Thymus (tissue), 14 donors: ENCODE data around the gene CXorf49B. TPM values are rescaled to one million over a fixed set of nuclear protein-coding genes. Genes with fewer than 3 reads are reported as not detected.
"Not testable (repeated sequence)": the region's sequence is repeated elsewhere in the genome, so short reads cannot be mapped to it uniquely, and the experiment has no call there.

Experiments used
- DNase-seq, 9 donors: peaks; one replicate each; pipeline ENCODE4 v3.0.0-alpha.2; 2013; ENCODE audit warnings: low spot score in 9 of 9, low read depth in 6 of 9, missing footprints in 1 of 9
- H3K27ac ChIP-seq, 2 donors: one replicate each; pipeline ENCODE4 v1.5.1; 2013; ENCODE audit warnings: control low read depth in 1 of 2, low read depth in 1 of 2, low read length in 1 of 2, mild to moderate bottlenecking in 1 of 2, moderate library complexity in 1 of 2
- H3K27me3 ChIP-seq, 2 donors: one replicate each; pipeline ENCODE4 v1.5.1; 2013; ENCODE audit warnings: low read length in 1 of 2; ENCODE audit not compliant: control insufficient read depth in 2 of 2, insufficient read depth in 1 of 2
- H3K36me3 ChIP-seq, 2 donors: one replicate each; pipeline ENCODE4 v1.5.1; 2013; ENCODE audit warnings: low read length in 1 of 2, mild to moderate bottlenecking in 1 of 2, moderate library complexity in 1 of 2; ENCODE audit not compliant: control insufficient read depth in 2 of 2, insufficient read depth in 2 of 2
- H3K4me1 ChIP-seq, 2 donors: one replicate each; pipeline ENCODE4 v1.5.1; 2013; ENCODE audit warnings: low read length in 2 of 2; ENCODE audit not compliant: control insufficient read depth in 2 of 2, insufficient read depth in 2 of 2
- H3K4me3 ChIP-seq, 2 donors: one replicate each; pipeline ENCODE4 v1.5.1; 2013; ENCODE audit warnings: low read length in 2 of 2, control low read depth in 1 of 2, mild to moderate bottlenecking in 1 of 2
- H3K9me3 ChIP-seq, 2 donors: one replicate each; pipeline ENCODE4 v1.5.1; 2013; ENCODE audit warnings: low read length in 1 of 2, mild to moderate bottlenecking in 1 of 2; ENCODE audit not compliant: control insufficient read depth in 2 of 2, insufficient read depth in 1 of 2
- WGBS: extraction: QIAGEN DNeasy Blood & Tissue Kit; methylation state at CpG from one replicate; pipeline ENCODE4 v1.1.7; 2013; 5-methylcytosine and 5-hydroxymethylcytosine counted together
- long read RNA-seq, 10 donors: transcript quantifications; one replicate each; lab custom pipeline, GENCODE V29; 2026
- polyA plus RNA-seq: library from polyadenylated mRNA; stranded (reverse); fragments of 200-250 nt; gene quantifications from one replicate; pipeline ENCODE4 v1.2.3, GENCODE V29; 2013
- total RNA-seq: library from RNA; stranded (reverse); fragments of 120-200 nt; gene quantifications from one replicate; pipeline ENCODE4 v1.2.4, GENCODE V29; 2013
- donor health status: healthy.

The CXorf49B gene
- total RNA-seq (2.2 TPM), polyA plus RNA-seq (0.52 TPM)
- long read RNA-seq, donor 1: 0 reads
- long read RNA-seq, donor 2, partial matches to known transcripts: 0 of 4 reads
- long read RNA-seq, donor 2, other reads (novel, unspliced or antisense): 0 of 4 reads
- long read RNA-seq, donor 3, transcript CXorf49B-201 (5 exons, 532 nt): major isoform, 5 of 5 reads
- long read RNA-seq, donor 3, partial matches to known transcripts: 0 of 5 reads
- long read RNA-seq, donor 3, other reads (novel, unspliced or antisense): 0 of 5 reads
- long read RNA-seq, donor 4: 0 reads
- long read RNA-seq, donor 5, partial matches to known transcripts: 0 of 2 reads
- long read RNA-seq, donor 5, other reads (novel, unspliced or antisense): 0 of 2 reads
- long read RNA-seq, donor 6: 0 reads
- long read RNA-seq, donor 7, partial matches to known transcripts: 8 of 11 reads
- long read RNA-seq, donor 7, other reads (novel, unspliced or antisense): 0 of 11 reads
- long read RNA-seq, donor 8, partial matches to known transcripts: 0 of 1 reads
- long read RNA-seq, donor 8, other reads (novel, unspliced or antisense): 0 of 1 reads
- long read RNA-seq, donor 9: 0 reads
- long read RNA-seq, donor 10, partial matches to known transcripts: 5 of 8 reads
- long read RNA-seq, donor 10, other reads (novel, unspliced or antisense): 0 of 8 reads

- DNase-seq, H3K36me3 ChIP-seq, H3K4me1 ChIP-seq, H3K27me3 ChIP-seq, H3K9me3 ChIP-seq, H3K27ac ChIP-seq, H3K4me3 ChIP-seq: not testable (repeated sequence)
- WGBS: no CpG with 5 or more reads among the region's 34 CpGs
Observed at GRCh38 chrX:71763049-71763448, at the start of gene CXorf49B. TSS of gene CXorf49B (plus strand) at chrX:71763349. CDS start at chrX:71763424, 75 bp downstream.

DNA sequence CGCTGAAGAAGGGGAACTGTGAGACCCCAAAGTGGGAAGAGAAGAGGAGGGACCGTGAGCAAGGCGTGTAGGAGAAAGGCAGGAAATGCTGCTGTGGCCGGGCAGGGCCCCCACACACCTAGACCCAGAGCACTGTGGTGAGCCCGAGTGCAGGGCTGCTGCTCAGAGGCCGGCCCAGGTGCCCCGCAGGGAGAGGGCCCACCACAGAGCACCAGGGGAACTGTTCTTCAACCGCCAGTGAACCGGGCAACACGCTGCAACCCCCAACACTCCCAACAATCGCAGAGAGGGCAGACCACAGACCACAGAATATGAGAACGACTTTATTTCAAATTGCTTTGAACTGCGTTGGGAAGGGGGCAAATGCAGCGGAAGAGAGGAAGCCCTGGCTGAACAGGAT lies 49.1 kb upstream of the CXorf49B start:
- no CpG with 5 or more reads among the region's 14 CpGs for WGBS
- H3K9me3 ChIP-seq, H3K36me3 ChIP-seq, H3K4me3 ChIP-seq, DNase-seq, H3K27ac ChIP-seq, H3K27me3 ChIP-seq, H3K4me1 ChIP-seq: not testable (repeated sequence)

GRCh38 chrX:71715551-71715950 lies 47.6 kb upstream of the CXorf49B start:
- not testable (repeated sequence) for H3K36me3 ChIP-seq, H3K4me3 ChIP-seq, H3K27me3 ChIP-seq, H3K27ac ChIP-seq, DNase-seq, H3K9me3 ChIP-seq, H3K4me1 ChIP-seq
- WGBS: no CpG with 5 or more reads among the region's 8 CpGs

DNA sequence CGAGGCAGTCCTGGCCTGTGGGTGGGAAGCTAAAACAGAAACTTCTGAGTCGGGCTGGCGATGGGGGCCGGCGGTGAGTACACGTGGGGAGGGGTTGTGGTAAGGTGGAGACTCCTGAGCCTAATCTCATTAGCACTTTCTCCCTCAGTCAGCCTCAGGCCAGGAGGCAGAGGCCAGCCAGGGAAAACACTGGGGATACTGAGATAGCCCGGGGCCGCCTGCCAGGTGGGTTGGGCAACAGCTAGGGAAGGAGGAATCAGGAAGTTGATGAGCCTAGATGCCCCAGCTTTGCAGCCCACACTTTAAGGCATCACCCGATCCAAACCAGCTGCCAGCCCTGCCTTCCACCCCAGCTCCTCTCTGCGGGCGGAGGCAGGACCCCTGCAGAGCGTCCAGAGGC lies 46.8 kb upstream of the CXorf49B start:
- not testable (repeated sequence) for H3K27ac ChIP-seq, H3K4me1 ChIP-seq, H3K9me3 ChIP-seq, H3K4me3 ChIP-seq, H3K36me3 ChIP-seq, H3K27me3 ChIP-seq, DNase-seq
- WGBS: no CpG with 5 or more reads among the region's 12 CpGs

- H3K27me3 ChIP-seq, H3K4me1 ChIP-seq, H3K4me3 ChIP-seq, H3K9me3 ChIP-seq, H3K27ac ChIP-seq, DNase-seq, H3K36me3 ChIP-seq: not testable (repeated sequence)
- no CpG with 5 or more reads among the region's 30 CpGs for WGBS
Observed at GRCh38 chrX:71718185-71718584, 45.0 kb upstream of the CXorf49B start, which contains the start of gene CXorf49. TSS of gene CXorf49 (minus strand) at chrX:71718285. CDS start at chrX:71718151, 134 bp downstream.

- H3K36me3 ChIP-seq, H3K27ac ChIP-seq, H3K27me3 ChIP-seq, DNase-seq, H3K4me1 ChIP-seq, H3K9me3 ChIP-seq, H3K4me3 ChIP-seq: not testable (repeated sequence)
- 93% methylated on average over 9 of the region's 30 CpGs for WGBS
Observed at GRCh38 chrX:71719195-71719594, 44.0 kb upstream of the CXorf49B start.

DNA sequence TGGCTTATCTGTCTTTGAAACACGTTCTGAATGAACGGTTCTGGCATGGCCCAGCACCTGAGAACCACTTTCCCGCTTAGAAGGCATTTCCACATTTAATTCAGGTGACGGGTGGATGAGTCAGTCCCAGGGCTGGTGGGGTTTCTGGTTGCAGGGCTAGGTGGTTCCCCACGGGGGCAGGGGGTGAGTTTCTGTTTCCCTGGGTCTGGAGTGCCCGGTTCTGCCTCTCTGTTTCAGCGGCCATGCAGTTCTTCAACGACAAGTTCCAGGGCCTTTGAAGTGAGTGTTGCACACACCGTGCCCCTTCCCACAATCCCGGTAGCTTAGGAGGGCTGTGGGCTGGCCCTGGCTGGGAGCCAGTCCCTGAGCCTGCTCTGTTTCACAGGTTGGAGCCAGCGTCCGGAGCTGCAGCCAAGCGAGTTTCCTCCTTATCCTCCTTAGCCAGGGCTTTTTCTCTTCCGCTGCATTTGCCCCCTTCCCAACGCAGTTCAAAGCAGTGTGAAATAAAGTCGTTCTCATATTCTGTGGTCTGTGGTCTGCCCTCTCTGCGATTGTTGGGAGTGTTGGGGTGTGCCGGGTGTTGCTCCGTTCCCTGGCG lies 42.8 kb upstream of the CXorf49B start:
- DNase-seq, H3K4me3 ChIP-seq, H3K9me3 ChIP-seq, H3K4me1 ChIP-seq, H3K36me3 ChIP-seq, H3K27me3 ChIP-seq, H3K27ac ChIP-seq: not testable (repeated sequence)
- no CpG with 5 or more reads among the region's 20 CpGs for WGBS

GRCh38 chrX:71760688-71761281 lies 2.4 kb upstream of the CXorf49B start:
- not testable (repeated sequence) for H3K27ac ChIP-seq, H3K9me3 ChIP-seq, DNase-seq, H3K36me3 ChIP-seq, H3K27me3 ChIP-seq, H3K4me3 ChIP-seq, H3K4me1 ChIP-seq
- no CpG with 5 or more reads among the region's 20 CpGs for WGBS

- not testable (repeated sequence) for H3K4me1 ChIP-seq, H3K9me3 ChIP-seq, H3K27ac ChIP-seq, H3K27me3 ChIP-seq, DNase-seq, H3K36me3 ChIP-seq, H3K4me3 ChIP-seq
- whole genome bisulfite sequencing: no CpG with 5 or more reads among the region's 11 CpGs
Observed at GRCh38 chrX:71764832-71765231, 1.7 kb downstream of the CXorf49B start.
